ENCODE data around the gene NRDC.

Gene NRDC

GRCh38 chr1:51753969-51754368 is 124.6 kb downstream of the NRDC start:
- H3F3A ChIP-seq (ENCODE audit: insufficient read depth, low read length): no peaks in the 10 kb centered on the region; the same call in 1 of the 2 replicates
- H3K9me2 ChIP-seq (replicated peaks; ENCODE audit: insufficient read depth, low read length): no peaks in the 10 kb centered on the region
- H4K20me1 ChIP-seq (ENCODE audit: insufficient read depth, low read length): no peaks in the 10 kb centered on the region
- peak overlapping the region; percentile 29 for H3K4me2 ChIP-seq (ENCODE audit: low read depth, low read length)
- H3K27me3 ChIP-seq (replicated peaks; ENCODE audit: insufficient read depth, low read length): no peaks in the 10 kb centered on the region
- H3K9me3 ChIP-seq (replicated peaks; ENCODE audit: insufficient read depth, low read length): no peaks in the 10 kb centered on the region
- peak overlapping the region; percentile 14; the same call in 1 of the 2 replicates for H3K27ac ChIP-seq (ENCODE audit: low read length)
- peaks cover 10% of the 10 kb centered on the region; the same call in 1 of the 2 replicates for H3K36me3 ChIP-seq (replicated peaks; ENCODE audit: insufficient read depth, low read length)
- H2AFZ ChIP-seq (ENCODE audit: low read length): no peak overlapping the region
- TF ChIP-seq EZH2 (optimal IDR thresholded peaks at IDR 0.05; ENCODE audit: low read depth, low read length): no peak
- no peak for TF ChIP-seq EZH2phosphoT487 (IDR thresholded peaks at IDR 0.05; ENCODE audit: low read length)
- TF ChIP-seq CTCF (IDR thresholded peaks at IDR 0.05; ENCODE audit: low read length): 0 out of 2 replicates have a peak, but pooled peaks have one; percentile 6
- no peak overlapping the region for H3K9ac ChIP-seq (ENCODE audit: low read length)
- H3K4me1 ChIP-seq (ENCODE audit: low read length): peaks cover 10% of the 10 kb centered on the region
- peak; percentile 37 for DNase-seq
- H3K4me3 ChIP-seq (ENCODE audit: low read length): no peak overlapping the region
- peaks cover 26% of the 10 kb centered on the region; the same call in 1 of the 2 replicates for H3K79me2 ChIP-seq (ENCODE audit: low read length)

GRCh38 chr1:51752073-51752948 is 126.2 kb downstream of the NRDC start:
- Histone ChIP-seq H3K27ac (ENCODE audit: low read length) (no peak overlapping the region), H3K36me3 (replicated peaks; ENCODE audit: insufficient read depth, low read length) (peaks cover 10% of the 10 kb centered on the region; the same call in 1 of the 2 replicates), H4K20me1 (ENCODE audit: insufficient read depth, low read length) (no peaks in the 10 kb centered on the region), H3F3A (ENCODE audit: insufficient read depth, low read length) (no peaks in the 10 kb centered on the region; the same call in 1 of the 2 replicates), H3K79me2 (ENCODE audit: low read length) (peaks cover 26% of the 10 kb centered on the region; the same call in 1 of the 2 replicates), H2AFZ (ENCODE audit: low read length) (no peak overlapping the region), H3K9me3 (replicated peaks; ENCODE audit: insufficient read depth, low read length) (no peaks in the 10 kb centered on the region), H3K4me2 (ENCODE audit: low read depth, low read length) (no peak overlapping the region), H3K27me3 (replicated peaks; ENCODE audit: insufficient read depth, low read length) (no peaks in the 10 kb centered on the region), H3K9ac (ENCODE audit: low read length) (no peak overlapping the region), H3K9me2 (replicated peaks; ENCODE audit: insufficient read depth, low read length) (no peaks in the 10 kb centered on the region), H3K4me3 (ENCODE audit: low read length) (no peak overlapping the region), H3K4me1 (ENCODE audit: low read length) (peaks cover 10% of the 10 kb centered on the region)
- TF ChIP-seq CTCF (IDR thresholded peaks at IDR 0.05; ENCODE audit: low read length) (no peak), EZH2 (optimal IDR thresholded peaks at IDR 0.05; ENCODE audit: low read depth, low read length) (no peak), EZH2phosphoT487 (IDR thresholded peaks at IDR 0.05; ENCODE audit: low read length) (no peak)
- DNase-seq: no peak

DNA sequence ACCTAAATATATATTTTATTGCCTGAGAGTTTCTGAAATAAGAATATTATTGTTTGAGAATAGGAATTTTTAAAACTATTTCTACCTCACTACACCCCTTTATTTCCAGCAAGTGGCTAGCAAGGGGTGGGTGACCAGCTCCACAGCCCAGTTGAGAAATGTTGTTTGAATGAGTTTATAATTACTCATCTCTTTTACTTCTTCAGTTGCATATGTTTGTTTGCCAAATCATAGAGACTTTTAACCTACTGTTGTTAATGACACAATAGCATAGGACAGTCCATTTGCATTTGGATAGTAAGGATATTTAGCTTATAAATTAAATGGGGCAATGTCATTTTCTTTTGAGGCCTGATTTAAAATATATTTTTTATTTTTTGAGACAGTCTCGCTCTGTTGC is 127.8 kb downstream of the NRDC start:
- DNase-seq: no peak
- Histone ChIP-seq H3K9me2 (replicated peaks; ENCODE audit: insufficient read depth, low read length) (no peaks in the 10 kb centered on the region), H3F3A (ENCODE audit: insufficient read depth, low read length) (no peaks in the 10 kb centered on the region; the same call in 1 of the 2 replicates), H3K4me2 (ENCODE audit: low read depth, low read length) (no peak overlapping the region), H3K27me3 (replicated peaks; ENCODE audit: insufficient read depth, low read length) (no peaks in the 10 kb centered on the region), H3K36me3 (replicated peaks; ENCODE audit: insufficient read depth, low read length) (peaks cover 3% of the 10 kb centered on the region; the same call in 1 of the 2 replicates), H4K20me1 (ENCODE audit: insufficient read depth, low read length) (no peaks in the 10 kb centered on the region), H3K4me1 (ENCODE audit: low read length) (peaks cover 10% of the 10 kb centered on the region), H3K4me3 (ENCODE audit: low read length) (no peak overlapping the region), H3K9ac (ENCODE audit: low read length) (no peak overlapping the region), H3K79me2 (ENCODE audit: low read length) (peaks cover 22% of the 10 kb centered on the region; the same call in 1 of the 2 replicates), H3K27ac (ENCODE audit: low read length) (no peak overlapping the region), H2AFZ (ENCODE audit: low read length) (no peak overlapping the region), H3K9me3 (replicated peaks; ENCODE audit: insufficient read depth, low read length) (no peaks in the 10 kb centered on the region)
- TF ChIP-seq CTCF (IDR thresholded peaks at IDR 0.05; ENCODE audit: low read length): no peak
- no peak for TF ChIP-seq EZH2 (optimal IDR thresholded peaks at IDR 0.05; ENCODE audit: low read depth, low read length)
- no peak for TF ChIP-seq EZH2phosphoT487 (IDR thresholded peaks at IDR 0.05; ENCODE audit: low read length)
